GM23248 (cell line): ENCODE results near the gene CFAP251. TPM values are rescaled to one million over a fixed set of nuclear protein-coding genes. Genes with fewer than 3 reads are reported as not detected.

ENCODE experiments used
- DNase-seq: peaks from one replicate; pipeline ENCODE4 v3.0.0-alpha.2; 2015
- H2AFZ ChIP-seq: fragments of 200-600 bp; sonication (generic); 2 replicates; pipeline ENCODE4 v1.6.1; 2016; ENCODE audit warnings: antibody characterized with exemption
- H3F3A ChIP-seq: fragments of 200-600 bp; sonication (generic); 2 replicates; pipeline ENCODE4 v1.6.1; 2016; ENCODE audit warnings: mild to moderate bottlenecking, antibody characterized with exemption, mixed run types; ENCODE audit not compliant: insufficient read depth
- H3K27ac ChIP-seq: fragments of 200-600 bp; sonication (generic); 2 replicates; pipeline ENCODE4 v1.5.1; 2016; ENCODE audit warnings: mild to moderate bottlenecking
- H3K27me3 ChIP-seq: fragments of 200-600 bp; sonication (generic); replicated peaks from 2 replicates; pipeline ENCODE4 v1.6.1; 2016; ENCODE audit warnings: mild to moderate bottlenecking; ENCODE audit not compliant: insufficient read depth
- H3K36me3 ChIP-seq: fragments of 200-600 bp; sonication (generic); 2 replicates; pipeline ENCODE4 v1.6.1; 2016; ENCODE audit warnings: low read depth, mild to moderate bottlenecking
- H3K4me1 ChIP-seq: fragments of 200-600 bp; sonication (generic); 2 replicates; pipeline ENCODE4 v1.6.1; 2016; ENCODE audit warnings: mild to moderate bottlenecking; ENCODE audit not compliant: insufficient read depth
- H3K4me2 ChIP-seq: fragments of 200-600 bp; sonication (generic); one replicate; pipeline ENCODE4 v1.6.1; 2016; ENCODE audit warnings: mild to moderate bottlenecking; ENCODE audit not compliant: unreplicated experiment
- H3K4me3 ChIP-seq: fragments of 200-600 bp; sonication (generic); 2 replicates; pipeline ENCODE4 v1.5.1; 2016; ENCODE audit warnings: mild to moderate bottlenecking
- H3K79me2 ChIP-seq: fragments of 200-600 bp; sonication (generic); 2 replicates; pipeline ENCODE4 v1.6.1; 2016; ENCODE audit warnings: mild to moderate bottlenecking; ENCODE audit not compliant: insufficient read depth
- H3K9ac ChIP-seq: fragments of 200-600 bp; sonication (generic); 2 replicates; pipeline ENCODE4 v1.6.1; 2016; ENCODE audit warnings: mild to moderate bottlenecking
- H3K9me2 ChIP-seq: fragments of 200-600 bp; sonication (generic); 2 replicates; pipeline ENCODE4 v1.6.1; 2016; ENCODE audit warnings: mixed run types, mild to moderate bottlenecking, moderate library complexity; ENCODE audit not compliant: insufficient read depth
- H3K9me3 ChIP-seq: fragments of 200-600 bp; sonication (generic); one replicate; pipeline ENCODE4 v1.6.1; 2017; ENCODE audit warnings: low read depth
- H4K20me1 ChIP-seq: fragments of 200-600 bp; sonication (generic); 2 replicates; pipeline ENCODE4 v1.6.0; 2016; ENCODE audit not compliant: insufficient read depth
- EZH2 ChIP-seq: fragments of 200-600 bp; sonication (generic); IDR thresholded peaks from 2 replicates; pipeline ENCODE4 v1.6.1; 2018; ENCODE audit warnings: antibody characterized with exemption, mild to moderate bottlenecking; ENCODE audit not compliant: insufficient read depth, poor library complexity, severe bottlenecking
- EZH2phosphoT487 ChIP-seq: fragments of 200-600 bp; sonication (generic); IDR thresholded peaks from 2 replicates; pipeline ENCODE4 v1.6.1; 2018; ENCODE audit warnings: antibody characterized with exemption, moderate library complexity, mild to moderate bottlenecking, low read depth; ENCODE audit not compliant: insufficient read depth
- WGBS, 2 experiments: methylation state at CpG; one replicate each; pipeline ENCODE4 v1.1.6; 2015 to 2017; ENCODE audit warnings: low lambda C conversion rate in 2 of 2, low coverage in 1 of 2; ENCODE audit errors: missing lambda C conversion rate in 2 of 2; 5-methylcytosine and 5-hydroxymethylcytosine counted together
- in situ Hi-C: fragments of 300-500 bp; cut with MboI; formaldehyde crosslinking; loops from 2 replicates; pipeline ENCODE4 v1.15.0; 2020
- polyA plus RNA-seq: library from polyadenylated mRNA; unstranded; fragments of >200 nt; fragmentation: Nextera tagmentation; extraction: Ambion mirVana; gene quantifications from 2 replicates; pipeline ENCODE4 v1.2.1, GENCODE V29; 2016
- total RNA-seq: library from RNA; depleted of rRNA; stranded (reverse); fragments of >200 nt; shearing (Covaris generic); gene quantifications from 2 replicates; pipeline ENCODE4 v1.2.3, GENCODE V29; 2014

The CFAP251 gene
- total and polyA plus RNA-seq, 2 experiments from 2014 or later, result 0.58 to 1.6 TPM

DNA sequence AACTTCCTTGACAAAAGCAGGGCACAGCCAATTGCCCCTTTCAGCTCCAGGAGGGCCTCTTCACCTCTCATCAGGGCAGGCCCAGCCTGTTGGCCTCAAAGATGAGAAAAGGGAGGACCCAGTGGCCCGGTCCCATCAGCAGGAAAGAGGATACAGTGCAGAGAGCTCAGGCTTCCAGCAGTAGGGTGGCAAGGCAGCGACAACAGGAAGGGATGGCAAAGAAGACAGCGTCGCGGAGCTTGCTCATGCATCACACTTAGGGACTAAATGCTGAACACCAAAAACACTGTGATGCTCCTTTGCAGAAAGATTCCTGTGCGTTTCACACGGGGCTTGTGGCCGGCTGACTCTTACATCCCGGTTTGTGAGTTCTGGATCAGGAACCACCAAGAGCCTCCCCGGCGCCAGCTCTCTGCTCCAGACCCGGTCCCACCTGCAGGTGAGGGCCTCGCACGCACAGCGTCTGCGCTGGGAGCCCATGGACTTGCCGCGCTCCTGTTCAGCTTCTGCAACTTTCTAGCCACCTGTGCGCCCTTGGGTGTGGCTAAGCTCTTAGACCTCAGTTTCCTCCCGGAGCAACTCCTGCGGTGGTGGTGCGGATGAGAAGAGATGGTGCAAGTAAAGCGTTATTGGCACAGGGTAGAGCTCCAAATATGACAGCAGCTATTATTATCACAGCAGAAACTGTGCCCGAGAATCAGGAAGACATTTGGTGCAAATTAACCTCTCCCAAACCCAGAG is 88.0 kb downstream of the CFAP251 start:
- no peaks in the 10 kb centered on the region for H3K9me2 ChIP-seq
- H4K20me1 ChIP-seq, result no peaks in the 10 kb centered on the region
- DNase-seq, result no peak
- H3K27ac ChIP-seq, result no peak overlapping the region
- H3K79me2 ChIP-seq, result no peaks in the 10 kb centered on the region
- H3K4me2 ChIP-seq, result no peak overlapping the region
- no peaks in the 10 kb centered on the region for H3K9me3 ChIP-seq
- no peak overlapping the region for H3K4me3 ChIP-seq
- peaks cover 14% of the 10 kb centered on the region for H3K4me1 ChIP-seq
- H3K36me3 ChIP-seq, result no peaks in the 10 kb centered on the region
- TF ChIP-seq EZH2phosphoT487, result no peak
- no peak for TF ChIP-seq EZH2
- no peaks in the 10 kb centered on the region for H3K27me3 ChIP-seq
- 79% methylated on average over 24 of the region's 24 CpGs for WGBS, 2 experiments
- H3K9ac ChIP-seq, result no peak overlapping the region
- in situ Hi-C loops, result no loop called here
- no peak overlapping the region for H2AFZ ChIP-seq
- peaks cover 15% of the 10 kb centered on the region; the same call in 1 of the 2 replicates for H3F3A ChIP-seq

DNA sequence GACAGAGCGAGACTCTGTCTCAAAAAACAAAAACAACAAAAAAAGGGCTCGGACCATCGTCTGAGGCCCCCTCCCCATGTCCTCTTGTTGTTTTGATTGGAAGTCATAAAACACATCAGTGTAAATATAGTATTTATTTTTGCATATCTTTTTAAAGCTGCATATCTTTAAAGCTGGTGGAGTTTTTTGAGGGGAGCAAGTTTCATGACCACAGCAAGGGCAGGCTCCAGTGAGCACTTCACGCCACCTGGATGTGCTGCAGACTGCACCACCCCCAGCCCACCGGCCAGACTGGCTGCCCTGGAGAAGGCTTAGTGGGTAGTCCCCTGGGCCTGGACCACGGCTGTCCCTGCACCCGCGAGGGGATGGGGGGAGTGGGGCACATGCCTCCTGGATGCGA is 91.3 kb downstream of the CFAP251 start:
- Histone ChIP-seq H4K20me1 (no peaks in the 10 kb centered on the region), H3K4me2 (no peak overlapping the region), H3F3A (no peaks in the 10 kb centered on the region), H3K9me3 (no peaks in the 10 kb centered on the region), H3K4me3 (no peak overlapping the region), H3K4me1 (no peaks in the 10 kb centered on the region), H3K36me3 (no peaks in the 10 kb centered on the region), H2AFZ (no peak overlapping the region), H3K9ac (no peak overlapping the region), H3K27me3 (no peaks in the 10 kb centered on the region), H3K79me2 (no peaks in the 10 kb centered on the region), H3K27ac (no peak overlapping the region), H3K9me2 (no peaks in the 10 kb centered on the region)
- DNase-seq, result no peak
- WGBS, 2 experiments, result 67 to 87% methylated on average over 6 to 9 of the region's 9 CpGs
- no peak for TF ChIP-seq EZH2phosphoT487
- no peak for TF ChIP-seq EZH2
- in situ Hi-C loops, result no loop called here

DNA sequence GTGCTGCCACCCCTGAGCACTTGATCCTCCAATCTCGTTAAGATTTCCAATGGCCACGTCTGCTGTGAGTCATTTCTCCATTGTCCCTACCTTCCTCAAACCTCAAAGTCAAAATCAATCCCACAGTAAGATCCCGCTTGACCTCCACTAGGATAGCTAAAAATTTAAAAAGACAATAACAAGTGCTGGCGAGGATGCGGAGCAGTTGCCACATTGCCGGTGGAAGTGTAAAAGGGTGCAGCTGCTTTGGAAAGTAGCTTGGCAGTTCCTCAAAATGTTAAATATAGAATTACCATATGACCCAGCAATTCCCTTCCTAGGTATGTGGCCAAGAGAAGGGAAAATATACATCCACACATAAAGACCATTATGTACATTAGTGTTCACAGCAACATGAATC is 93.8 kb downstream of the CFAP251 start:
- Histone ChIP-seq H3K9me2 (no peaks in the 10 kb centered on the region), H4K20me1 (no peaks in the 10 kb centered on the region), H3K27ac (no peak overlapping the region), H3K4me1 (no peaks in the 10 kb centered on the region), H3F3A (no peaks in the 10 kb centered on the region), H3K27me3 (no peaks in the 10 kb centered on the region), H3K4me3 (no peak overlapping the region), H3K4me2 (no peak overlapping the region), H3K79me2 (no peaks in the 10 kb centered on the region), H3K9me3 (no peaks in the 10 kb centered on the region), H3K36me3 (no peaks in the 10 kb centered on the region), H2AFZ (no peak overlapping the region), H3K9ac (no peak overlapping the region)
- TF ChIP-seq EZH2phosphoT487 (no peak), EZH2 (no peak)
- no peak for DNase-seq
- WGBS, 2 experiments, result 93 to 95% methylated on average over 6 of the region's 6 CpGs
- in situ Hi-C loops, result no loop called here

DNA sequence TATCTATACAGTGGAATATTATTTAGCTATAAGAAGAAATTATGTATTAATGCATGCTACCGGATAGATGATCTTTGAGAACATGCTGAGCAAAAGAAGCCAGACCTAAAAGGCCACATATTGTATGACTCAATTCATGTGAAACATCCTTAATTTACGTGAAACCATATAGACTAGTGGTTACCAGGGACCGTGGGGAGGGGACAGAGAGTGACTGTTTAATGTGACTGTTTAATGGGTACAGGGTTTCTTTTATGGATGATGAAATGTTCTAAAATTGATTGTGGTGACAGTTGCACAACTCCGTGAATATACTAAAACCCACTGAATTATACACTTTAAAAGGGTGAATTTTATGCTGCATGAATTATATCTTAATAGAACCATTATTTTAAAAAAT is 94.7 kb downstream of the CFAP251 start:
- Histone ChIP-seq H4K20me1 (no peaks in the 10 kb centered on the region), H2AFZ (no peak overlapping the region), H3F3A (no peaks in the 10 kb centered on the region), H3K9me3 (no peaks in the 10 kb centered on the region), H3K4me1 (no peaks in the 10 kb centered on the region), H3K9me2 (no peaks in the 10 kb centered on the region), H3K27me3 (no peaks in the 10 kb centered on the region), H3K4me3 (no peak overlapping the region), H3K4me2 (no peak overlapping the region), H3K79me2 (no peaks in the 10 kb centered on the region), H3K27ac (no peak overlapping the region), H3K36me3 (no peaks in the 10 kb centered on the region), H3K9ac (no peak overlapping the region)
- in situ Hi-C loops, result no loop called here
- TF ChIP-seq EZH2 (no peak), EZH2phosphoT487 (no peak)
- WGBS, 2 experiments, result 89 to 93% methylated on average over 4 of the region's 4 CpGs
- no peak for DNase-seq
